ENCODE measurements around the gene MESP2. TPM values are rescaled to one million over a fixed set of nuclear protein-coding genes. Genes with fewer than 3 reads are reported as not detected.

Gene MESP2
- total RNA-seq, 1 experiment from 2014 or later, result not detected

DNA sequence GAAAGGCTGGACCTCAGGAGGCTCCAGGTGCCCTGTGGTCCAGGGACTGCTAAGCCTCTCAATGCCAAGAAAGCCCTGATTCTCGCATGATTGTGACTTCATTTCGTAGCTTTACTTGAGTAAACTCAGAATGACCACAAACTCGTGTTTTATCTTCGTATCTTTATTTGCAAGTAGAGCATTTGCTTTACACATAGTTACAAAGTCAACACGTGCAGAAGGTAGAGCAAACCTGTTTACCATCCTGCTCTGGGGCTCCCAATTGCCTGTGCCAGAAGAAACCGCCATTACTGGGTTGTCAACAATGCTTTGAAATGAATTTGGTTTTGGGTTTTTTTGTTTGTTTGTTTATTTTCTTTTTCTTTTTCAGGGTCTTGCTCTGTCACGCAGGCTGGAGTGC, 19.2 kb upstream of the MESP2 start:
- Mint-ChIP-seq H3K4me1 (ENCODE audit: low read depth, unreplicated experiment) (peaks cover 51% of the 10 kb centered on the region), H3K9me3 (ENCODE audit: low read depth, unreplicated experiment) (no peaks in the 10 kb centered on the region), H3K4me3 (ENCODE audit: low read depth, unreplicated experiment) (no peak overlapping the region), H3K27me3 (ENCODE audit: unreplicated experiment) (no peaks in the 10 kb centered on the region), H3K27ac (ENCODE audit: unreplicated experiment) (no peak overlapping the region), H3K36me3 (ENCODE audit: insufficient read depth, unreplicated experiment) (no peaks in the 10 kb centered on the region)
- TF ChIP-seq, protein P1, sequence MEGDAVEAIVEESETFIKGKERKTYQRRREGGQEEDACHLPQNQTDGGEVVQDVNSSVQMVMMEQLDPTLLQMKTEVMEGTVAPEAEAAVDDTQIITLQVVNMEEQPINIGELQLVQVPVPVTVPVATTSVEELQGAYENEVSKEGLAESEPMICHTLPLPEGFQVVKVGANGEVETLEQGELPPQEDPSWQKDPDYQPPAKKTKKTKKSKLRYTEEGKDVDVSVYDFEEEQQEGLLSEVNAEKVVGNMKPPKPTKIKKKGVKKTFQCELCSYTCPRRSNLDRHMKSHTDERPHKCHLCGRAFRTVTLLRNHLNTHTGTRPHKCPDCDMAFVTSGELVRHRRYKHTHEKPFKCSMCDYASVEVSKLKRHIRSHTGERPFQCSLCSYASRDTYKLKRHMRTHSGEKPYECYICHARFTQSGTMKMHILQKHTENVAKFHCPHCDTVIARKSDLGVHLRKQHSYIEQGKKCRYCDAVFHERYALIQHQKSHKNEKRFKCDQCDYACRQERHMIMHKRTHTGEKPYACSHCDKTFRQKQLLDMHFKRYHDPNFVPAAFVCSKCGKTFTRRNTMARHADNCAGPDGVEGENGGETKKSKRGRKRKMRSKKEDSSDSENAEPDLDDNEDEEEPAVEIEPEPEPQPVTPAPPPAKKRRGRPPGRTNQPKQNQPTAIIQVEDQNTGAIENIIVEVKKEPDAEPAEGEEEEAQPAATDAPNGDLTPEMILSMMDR (IDR thresholded peaks at IDR 0.05; ENCODE audit: unreplicated experiment), result no peak
- intact Hi-C loops (cut with micrococcal nuclease; ENCODE audit: unreplicated experiment), result no loop called here
- CTCF ChIA-PET, result interaction anchor here (1.2 kb wide), 1 partner anchor 89 kb away, joined by 4 read pairs; no protein-coding TSS in a partner anchor
- no TSS peak for BruUV-seq (replicated peaks)
- DNase-seq, result no peak

DNA sequence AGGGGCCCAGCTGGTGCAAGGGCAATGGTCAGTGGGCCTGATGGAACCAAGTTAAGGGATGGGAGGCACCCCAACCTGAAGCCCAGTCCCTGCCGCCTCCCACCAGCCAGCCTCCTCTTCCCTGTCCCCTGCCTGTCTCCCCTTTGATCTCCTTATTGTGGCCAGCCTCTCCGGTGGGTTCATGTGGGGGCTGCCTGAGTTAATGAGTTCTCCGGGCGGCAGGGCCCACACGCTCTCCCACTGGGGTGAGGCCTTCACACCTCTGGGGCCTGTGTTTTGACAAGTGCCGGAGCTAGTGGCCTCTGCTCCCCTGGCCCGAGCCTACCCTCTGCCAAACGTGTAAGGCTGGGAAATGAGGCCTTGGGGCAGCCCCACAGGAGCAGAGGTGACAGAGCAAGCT, 17.8 kb upstream of the MESP2 start:
- DNase-seq, result no peak
- TF ChIP-seq, protein P1 (IDR thresholded peaks at IDR 0.05; ENCODE audit: unreplicated experiment), result no peak
- H3K27me3 Mint-ChIP-seq (ENCODE audit: unreplicated experiment), result no peaks in the 10 kb centered on the region
- no peaks in the 10 kb centered on the region for H3K9me3 Mint-ChIP-seq (ENCODE audit: low read depth, unreplicated experiment)
- no peak overlapping the region for H3K27ac Mint-ChIP-seq (ENCODE audit: unreplicated experiment)
- peaks cover 50% of the 10 kb centered on the region for H3K4me1 Mint-ChIP-seq (ENCODE audit: low read depth, unreplicated experiment)
- no TSS peak for BruUV-seq (replicated peaks)
- no peaks in the 10 kb centered on the region for H3K36me3 Mint-ChIP-seq (ENCODE audit: insufficient read depth, unreplicated experiment)
- CTCF ChIA-PET, result no interaction called here
- no peak overlapping the region for H3K4me3 Mint-ChIP-seq (ENCODE audit: low read depth, unreplicated experiment)
- intact Hi-C loops (cut with micrococcal nuclease; ENCODE audit: unreplicated experiment), result no loop called here

DNA sequence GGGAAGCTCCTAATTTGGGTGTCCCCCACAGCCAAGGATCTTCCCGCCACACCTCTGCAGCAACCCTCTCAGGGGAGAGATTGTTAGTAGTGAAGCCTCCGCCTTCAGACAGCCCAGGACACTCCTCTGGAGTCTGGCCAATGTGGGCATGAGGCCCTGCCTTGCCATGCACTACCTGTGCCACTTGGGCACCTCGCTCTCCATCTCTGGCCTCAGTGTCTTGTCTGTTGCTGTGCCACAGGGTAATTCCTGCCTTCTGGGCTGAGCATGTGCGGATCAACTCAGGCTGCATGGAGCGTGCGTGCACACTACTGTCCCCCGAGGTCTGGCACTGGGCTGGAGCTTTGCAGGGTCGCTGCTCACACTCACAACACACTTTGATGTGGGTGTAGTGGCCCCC, 17.2 kb upstream of the MESP2 start:
- no peak for DNase-seq
- H3K4me3 Mint-ChIP-seq (ENCODE audit: low read depth, unreplicated experiment), result no peak overlapping the region
- intact Hi-C loops (cut with micrococcal nuclease; ENCODE audit: unreplicated experiment), result no loop called here
- H3K27me3 Mint-ChIP-seq (ENCODE audit: unreplicated experiment), result no peaks in the 10 kb centered on the region
- no TSS peak for BruUV-seq (replicated peaks)
- CTCF ChIA-PET, result interaction anchor here (1.1 to 2.5 kb wide), 2 partner anchors 87 to 135 kb away, joined by 6 to 11 read pairs; partner anchors contain the start of gene AP3S2
- TF ChIP-seq, protein P1 (IDR thresholded peaks at IDR 0.05; ENCODE audit: unreplicated experiment), result no peak
- H3K27ac Mint-ChIP-seq (ENCODE audit: unreplicated experiment), result no peak overlapping the region
- H3K36me3 Mint-ChIP-seq (ENCODE audit: insufficient read depth, unreplicated experiment), result no peaks in the 10 kb centered on the region
- H3K9me3 Mint-ChIP-seq (ENCODE audit: low read depth, unreplicated experiment), result no peaks in the 10 kb centered on the region
- H3K4me1 Mint-ChIP-seq (ENCODE audit: low read depth, unreplicated experiment), result peaks cover 50% of the 10 kb centered on the region

DNA sequence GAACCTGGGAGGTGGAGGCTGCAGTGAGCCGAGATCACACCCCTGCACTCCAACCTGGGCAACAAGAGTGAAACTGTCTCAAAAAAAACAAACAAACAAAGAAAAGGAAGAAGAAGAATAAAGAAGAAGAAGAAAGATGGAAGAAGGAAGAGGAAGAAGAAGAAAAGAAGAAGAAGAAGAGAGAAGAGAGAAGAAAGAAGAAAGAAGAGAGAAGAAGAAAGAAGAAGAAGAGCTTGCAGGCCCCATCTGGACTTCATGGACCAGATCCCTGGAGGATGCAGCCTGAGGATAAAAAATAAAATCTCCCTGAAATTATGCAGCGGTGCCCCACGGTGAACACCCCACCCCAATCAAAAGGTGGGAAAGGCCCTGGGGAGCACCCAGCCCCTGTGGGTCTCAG, 16.3 kb upstream of the MESP2 start:
- TF ChIP-seq, protein P1 (IDR thresholded peaks at IDR 0.05; ENCODE audit: unreplicated experiment), result no peak
- H3K27me3 Mint-ChIP-seq (ENCODE audit: unreplicated experiment), result no peaks in the 10 kb centered on the region
- H3K4me3 Mint-ChIP-seq (ENCODE audit: low read depth, unreplicated experiment), result no peak overlapping the region
- H3K36me3 Mint-ChIP-seq (ENCODE audit: insufficient read depth, unreplicated experiment), result no peaks in the 10 kb centered on the region
- peaks cover 44% of the 10 kb centered on the region for H3K4me1 Mint-ChIP-seq (ENCODE audit: low read depth, unreplicated experiment)
- CTCF ChIA-PET, result interaction anchor here (0.7 to 3.4 kb wide), 5 partner anchors 82 to 134 kb away, joined by 3 to 166 read pairs (median 6); partner anchors contain the start of gene AP3S2
- intact Hi-C loops (cut with micrococcal nuclease; ENCODE audit: unreplicated experiment), result loop anchor here (1.0 to 2.0 kb wide), 2 partner anchors 85 to 115 kb away; no protein-coding TSS in a partner anchor
- no TSS peak for BruUV-seq (replicated peaks)
- DNase-seq, result no peak
- H3K27ac Mint-ChIP-seq (ENCODE audit: unreplicated experiment), result peak overlapping the region; percentile 17
- H3K9me3 Mint-ChIP-seq (ENCODE audit: low read depth, unreplicated experiment), result no peaks in the 10 kb centered on the region

Measured in Calu3 (cell line).